CD4-positive, alpha-beta T cell (primary cell): ENCODE data around the gene MIEN1. TPM values are rescaled to one million over a fixed set of nuclear protein-coding genes. Genes with fewer than 3 reads are reported as not detected.

Experiments
- ATAC-seq: fragments of 200-7000 bp; cut with Tn5 transposase; one replicate; pipeline ENCODE4 v1.10.0; 2022; ENCODE audit warnings: mild to moderate bottlenecking; ENCODE audit not compliant: poor library complexity
- CTCF ChIA-PET: fragments of 350-600 bp; sonication (Branson Sonifier 250); formaldehyde crosslinking; loops from one replicate; lab custom pipeline; 2021; ENCODE audit warnings: antibody characterized with exemption, inconsistent platforms; lab: Charles Lee
- POLR2A ChIA-PET: fragments of 350-600 bp; sonication (Branson Sonifier 250); formaldehyde crosslinking; loops from one replicate; lab custom pipeline; 2021; ENCODE audit warnings: antibody characterized with exemption, inconsistent platforms; lab: Charles Lee
- DNase-seq, 14 experiments: peaks; one replicate each; pipeline ENCODE4 v3.0.0-alpha.2; 2013 to 2020; ENCODE audit warnings: mixed read lengths in 2 of 14
- H3K27ac ChIP-seq, 2 donors: one replicate each; pipeline versions ENCODE4 v1.5.1 to v1.7.0; 2013; ENCODE audit warnings: low read length in 2 of 2, low read depth in 1 of 2, mild to moderate bottlenecking in 1 of 2
- H3K27me3 ChIP-seq, 2 experiments: 1 replicate in 1 of 2; 2 replicates in 1 of 2; pipeline versions ENCODE4 v1.6.1 to v1.7.0; 2013; ENCODE audit warnings: low read length in 2 of 2, control low read depth in 1 of 2, mild to moderate bottlenecking in 1 of 2, moderate library complexity in 1 of 2; ENCODE audit not compliant: insufficient read depth in 2 of 2, control insufficient read depth in 1 of 2
- H3K36me3 ChIP-seq: one replicate; pipeline ENCODE4 v1.6.1; 2013; ENCODE audit warnings: low read length, control low read depth; ENCODE audit not compliant: insufficient read depth
- H3K4me1 ChIP-seq: one replicate; pipeline ENCODE4 v1.6.1; 2013; ENCODE audit warnings: low read length, control low read depth; ENCODE audit not compliant: insufficient read depth
- H3K4me3 ChIP-seq: one replicate; pipeline ENCODE4 v1.5.1; 2013; ENCODE audit warnings: mild to moderate bottlenecking, low read length, moderate library complexity
- H3K9me3 ChIP-seq, 2 experiments: 1 replicate in 1 of 2; 2 replicates in 1 of 2; pipeline versions ENCODE4 v1.6.1 to v1.7.0; 2013; ENCODE audit warnings: low read length in 2 of 2, mild to moderate bottlenecking in 2 of 2, control low read depth in 1 of 2, moderate library complexity in 1 of 2; ENCODE audit not compliant: control insufficient read depth in 1 of 2, insufficient read depth in 1 of 2
- H3K27ac Mint-ChIP-seq: one replicate; pipeline ENCODE4 v1.8.0; 2020; ENCODE audit warnings: mixed read lengths
- H3K27me3 Mint-ChIP-seq: one replicate; pipeline ENCODE4 v1.8.0; 2021; ENCODE audit warnings: mixed read lengths
- H3K36me3 Mint-ChIP-seq: one replicate; pipeline ENCODE4 v1.8.0; 2021; ENCODE audit warnings: low read depth, mixed read lengths
- H3K4me1 Mint-ChIP-seq: one replicate; pipeline ENCODE4 v1.8.0; 2021; ENCODE audit warnings: low read depth, mixed read lengths
- H3K4me3 Mint-ChIP-seq: one replicate; pipeline ENCODE4 v1.8.0; 2020; ENCODE audit warnings: mild to moderate bottlenecking, mixed read lengths
- H3K9me3 Mint-ChIP-seq: one replicate; pipeline ENCODE4 v1.8.0; 2020; ENCODE audit warnings: mixed read lengths
- intact Hi-C, 2 experiments: fragments of 100-400 bp; cut with DNase I in 1 of 2; cut with micrococcal nuclease in 1 of 2; formaldehyde crosslinking; loops; one replicate each; pipeline versions ENCODE4 v1.15.1 to v1.9.0; 2023 to 2025; cut with DNase I, micrococcal nuclease
- total RNA-seq, 174 experiments: library from RNA in 2 of 174; stranded (reverse) in 2 of 174; gene quantifications; one replicate each; pipeline ENCODE4 v1.2.3 and lab custom pipeline; 2021 to 2026
- TF ChIP-seq, protein P1 (sequence below): fragments of 200-600 bp; IDR thresholded peaks from one replicate; pipeline ENCODE4 v1.8.0; 2022; ENCODE audit warnings: antibody characterized with exemption, mild to moderate bottlenecking

MIEN1 gene
- total RNA-seq, 2 experiments from 2014 or later: 31.5 to 32.3 TPM

- Histone ChIP-seq H3K36me3 (no peaks in the 10 kb centered on the region), H3K4me1 (peaks cover 24% of the 10 kb centered on the region), H3K9me3 (peaks cover 0 to 12% of the 10 kb centered on the region in 2 experiments), H3K4me3 (no peak overlapping the region), H3K27me3 (peaks cover 10 to 18% of the 10 kb centered on the region in 2 experiments), H3K27ac (no peak overlapping the region)
- CTCF ChIA-PET: no interaction called here
- DNase-seq (no peak), ATAC-seq (no peak)
- Mint-ChIP-seq H3K27me3 (peaks cover 20% of the 10 kb centered on the region), H3K27ac (no peak overlapping the region), H3K4me1 (peaks cover 6% of the 10 kb centered on the region), H3K4me3 (no peak overlapping the region), H3K36me3 (no peaks in the 10 kb centered on the region), H3K9me3 (no peaks in the 10 kb centered on the region)
- intact Hi-C loops: no loop called here
- TF ChIP-seq, protein P1, sequence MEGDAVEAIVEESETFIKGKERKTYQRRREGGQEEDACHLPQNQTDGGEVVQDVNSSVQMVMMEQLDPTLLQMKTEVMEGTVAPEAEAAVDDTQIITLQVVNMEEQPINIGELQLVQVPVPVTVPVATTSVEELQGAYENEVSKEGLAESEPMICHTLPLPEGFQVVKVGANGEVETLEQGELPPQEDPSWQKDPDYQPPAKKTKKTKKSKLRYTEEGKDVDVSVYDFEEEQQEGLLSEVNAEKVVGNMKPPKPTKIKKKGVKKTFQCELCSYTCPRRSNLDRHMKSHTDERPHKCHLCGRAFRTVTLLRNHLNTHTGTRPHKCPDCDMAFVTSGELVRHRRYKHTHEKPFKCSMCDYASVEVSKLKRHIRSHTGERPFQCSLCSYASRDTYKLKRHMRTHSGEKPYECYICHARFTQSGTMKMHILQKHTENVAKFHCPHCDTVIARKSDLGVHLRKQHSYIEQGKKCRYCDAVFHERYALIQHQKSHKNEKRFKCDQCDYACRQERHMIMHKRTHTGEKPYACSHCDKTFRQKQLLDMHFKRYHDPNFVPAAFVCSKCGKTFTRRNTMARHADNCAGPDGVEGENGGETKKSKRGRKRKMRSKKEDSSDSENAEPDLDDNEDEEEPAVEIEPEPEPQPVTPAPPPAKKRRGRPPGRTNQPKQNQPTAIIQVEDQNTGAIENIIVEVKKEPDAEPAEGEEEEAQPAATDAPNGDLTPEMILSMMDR: no peak
- POLR2A ChIA-PET: no interaction called here
Observed at GRCh38 chr17:39742126-39742855, 12.0 kb upstream of the MIEN1 start.

DNA sequence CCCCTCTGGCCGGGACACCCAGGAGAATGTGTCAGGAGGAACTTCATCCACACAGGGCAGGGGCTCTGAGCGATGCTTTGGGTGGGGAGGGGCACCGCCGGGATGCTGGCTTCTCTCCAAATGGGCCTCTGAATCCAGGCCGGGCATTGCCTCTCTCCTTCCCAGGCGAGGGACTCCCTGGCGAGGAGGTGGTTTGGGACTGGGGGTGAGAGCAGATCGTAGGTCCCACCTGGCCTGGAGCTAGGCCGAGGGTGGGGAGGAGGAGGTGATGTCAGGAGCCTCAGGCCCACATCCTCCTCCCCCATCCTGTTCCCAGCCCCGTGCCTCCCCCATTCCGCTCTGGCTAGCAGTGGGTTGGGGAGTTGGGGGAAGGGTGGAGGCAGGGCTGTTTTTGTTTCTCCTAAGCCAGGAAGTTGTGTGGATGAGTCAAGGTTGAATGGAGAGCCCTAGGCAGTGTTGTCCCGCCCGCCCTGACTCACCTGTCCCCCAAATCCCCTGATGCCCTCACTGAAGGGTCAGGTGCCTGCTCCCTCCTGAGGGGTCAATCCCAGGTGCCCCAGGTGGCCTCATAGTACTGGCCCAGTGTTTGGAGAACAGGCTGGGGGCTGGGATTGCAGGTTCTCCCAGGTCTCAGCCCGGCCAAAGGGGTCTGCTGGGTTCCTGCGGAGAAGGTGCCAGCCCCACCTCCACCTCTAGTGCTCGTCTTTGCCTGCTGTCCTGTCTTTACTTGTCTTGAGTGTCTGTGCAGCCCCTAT, 10.2 kb upstream of the MIEN1 start:
- ATAC-seq (no peak), DNase-seq (peak in 1 of 14 experiments; percentile 20)
- Mint-ChIP-seq H3K27me3 (peaks cover 20% of the 10 kb centered on the region), H3K27ac (no peak overlapping the region), H3K9me3 (no peaks in the 10 kb centered on the region), H3K36me3 (no peaks in the 10 kb centered on the region), H3K4me3 (no peak overlapping the region), H3K4me1 (peaks cover 6% of the 10 kb centered on the region)
- no peak overlapping the region for H3K27ac ChIP-seq
- ChIA-PET CTCF (interaction anchor here (2.5 kb wide), 1 partner anchor 10 kb away, joined by 9 read pairs; the partner anchor contains the start of gene MIEN1), POLR2A (interaction anchor here (1.3 kb wide), 1 partner anchor 12 kb away, joined by 3 read pairs; no protein-coding TSS in a partner anchor)
- H3K27me3 ChIP-seq: peaks cover 10 to 22% of the 10 kb centered on the region in 2 experiments
- no peak overlapping the region for H3K4me3 ChIP-seq
- TF ChIP-seq, protein P1: no peak
- peaks cover 0 to 12% of the 10 kb centered on the region in 2 experiments for H3K9me3 ChIP-seq
- intact Hi-C loops: no loop called here
- no peaks in the 10 kb centered on the region for H3K36me3 ChIP-seq
- H3K4me1 ChIP-seq: peaks cover 24% of the 10 kb centered on the region

DNA sequence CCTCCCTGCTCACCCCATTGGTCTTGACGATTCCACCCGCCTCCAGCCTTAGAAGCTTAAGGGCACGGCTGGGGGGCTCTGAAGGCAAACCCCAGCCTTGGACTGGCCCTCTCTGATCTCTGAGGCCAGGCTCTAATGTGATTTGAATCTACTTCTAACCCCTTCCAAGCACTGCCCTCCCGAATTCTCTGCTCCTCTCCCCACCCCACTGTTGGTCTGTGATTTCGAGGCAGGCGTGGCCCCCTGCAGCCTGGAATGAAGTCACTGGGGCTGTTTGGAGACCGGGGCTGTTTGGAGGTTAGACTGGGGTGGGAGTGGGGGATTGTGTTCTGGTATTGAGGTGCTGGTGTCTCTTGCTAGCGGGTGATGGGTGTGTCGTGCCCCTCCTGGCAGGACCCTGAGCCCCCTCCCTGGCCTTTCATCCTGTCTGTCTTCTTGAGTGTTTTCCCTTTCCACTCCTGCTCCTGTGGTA, 9.6 kb upstream of the MIEN1 start:
- H3K27me3 ChIP-seq: peaks cover 10 to 22% of the 10 kb centered on the region in 2 experiments
- intact Hi-C loops: no loop called here
- no peaks in the 10 kb centered on the region for H3K36me3 ChIP-seq

More for the DNA sequence above, 9.6 kb upstream of the MIEN1 start:
- H3K27ac ChIP-seq: no peak overlapping the region
- TF ChIP-seq, protein P1: no peak
- DNase-seq (no peak), ATAC-seq (no peak)
- Mint-ChIP-seq H3K4me3 (no peak overlapping the region), H3K27ac (no peak overlapping the region), H3K36me3 (no peaks in the 10 kb centered on the region), H3K27me3 (peaks cover 20% of the 10 kb centered on the region), H3K4me1 (peaks cover 6% of the 10 kb centered on the region), H3K9me3 (no peaks in the 10 kb centered on the region)
- peaks cover 24% of the 10 kb centered on the region for H3K4me1 ChIP-seq
- POLR2A ChIA-PET: interaction anchor here (1.3 kb wide), 1 partner anchor 13 kb away, joined by 3 read pairs; no protein-coding TSS in a partner anchor
- H3K9me3 ChIP-seq: peaks cover 0 to 12% of the 10 kb centered on the region in 2 experiments
- no peak overlapping the region for H3K4me3 ChIP-seq
- CTCF ChIA-PET: interaction anchor here (2.5 kb wide), 1 partner anchor 9 kb away, joined by 9 read pairs; the partner anchor contains the start of gene MIEN1
